ENCODE measurements around the gene DLGAP1.
"Not testable (repeated sequence)": the region's sequence is repeated elsewhere in the genome, so short reads cannot be mapped to it uniquely, and the experiment has no call there.

The DLGAP1 gene

GRCh38 chr18:3592864-3593263 lies 862.2 kb downstream of the DLGAP1 start:
- H3K9ac ChIP-seq (ENCODE audit: insufficient read length, low read depth) = peak overlapping the region; percentile 2
- no peak for DNase-seq (ENCODE audit: low read depth, low spot score)
- peaks cover 14% of the 10 kb centered on the region for H3K27me3 ChIP-seq (ENCODE audit: insufficient read depth, insufficient read length)
- H3K4me3 ChIP-seq (ENCODE audit: insufficient read length, low read depth) = peak overlapping the region; percentile 15
- H3K9me3 ChIP-seq (ENCODE audit: insufficient read depth, low read length) = no peaks in the 10 kb centered on the region
- no peak for TF ChIP-seq ZNF274 (IDR thresholded peaks at IDR 0.05; ENCODE audit: low read depth, low read length)
- H3K36me3 ChIP-seq (ENCODE audit: insufficient read depth, insufficient read length, low read length) = peaks cover 13% of the 10 kb centered on the region
- peaks cover 10% of the 10 kb centered on the region for H3K4me1 ChIP-seq (ENCODE audit: insufficient read depth, insufficient read length)

DNA sequence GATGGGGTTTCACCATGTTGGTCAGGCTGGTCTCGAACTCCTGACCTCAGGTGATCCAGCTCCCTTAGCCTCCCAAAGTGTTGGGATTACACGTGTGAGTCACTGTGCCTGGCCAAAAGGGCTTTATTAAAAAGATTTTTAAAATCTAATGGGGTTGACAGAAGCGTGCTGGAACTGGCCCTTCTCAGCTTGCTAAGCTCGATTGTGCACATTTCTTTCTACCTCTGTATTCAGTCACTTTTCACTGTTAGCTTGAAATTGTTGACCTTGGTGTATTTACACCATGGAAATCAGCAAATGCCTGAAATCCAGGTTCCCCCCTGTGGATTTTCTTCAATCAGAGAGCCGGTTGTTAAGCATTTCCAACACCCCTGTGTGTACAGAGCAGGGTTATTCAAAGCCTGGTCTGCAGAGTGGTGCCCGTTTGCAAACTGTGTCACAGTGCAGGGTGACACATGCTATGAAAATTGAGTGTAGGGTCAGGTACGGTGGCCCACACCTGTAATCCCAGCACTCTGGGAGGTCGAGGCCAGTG lies 864.9 kb downstream of the DLGAP1 start:
- Histone ChIP-seq H3K36me3 (ENCODE audit: insufficient read depth, insufficient read length, low read length) (no peaks in the 10 kb centered on the region), H3K9ac (ENCODE audit: insufficient read length, low read depth) (no peak overlapping the region), H3K4me1 (ENCODE audit: insufficient read depth, insufficient read length) (peaks cover 3% of the 10 kb centered on the region), H3K9me3 (ENCODE audit: insufficient read depth, low read length) (no peaks in the 10 kb centered on the region; the same call in 1 of the 2 replicates), H3K4me3 (ENCODE audit: insufficient read length, low read depth) (no peak overlapping the region), H3K27me3 (ENCODE audit: insufficient read depth, insufficient read length) (peaks cover 14% of the 10 kb centered on the region)
- no peak for DNase-seq (ENCODE audit: low read depth, low spot score)
- no peak for TF ChIP-seq YY1 (IDR thresholded peaks at IDR 0.05; ENCODE audit: insufficient read depth, insufficient read length)
- TF ChIP-seq ZNF274 (IDR thresholded peaks at IDR 0.05; ENCODE audit: low read depth, low read length) = no peak
- no peak for TF ChIP-seq SUZ12 (IDR thresholded peaks at IDR 0.05; ENCODE audit: extremely low read depth, insufficient read depth, insufficient read length)

- Histone ChIP-seq H3K36me3 (ENCODE audit: insufficient read depth, insufficient read length, low read length) (no peaks in the 10 kb centered on the region), H3K4me1 (ENCODE audit: insufficient read depth, insufficient read length) (no peaks in the 10 kb centered on the region), H3K4me3 (ENCODE audit: insufficient read length, low read depth) (no peak overlapping the region), H3K27me3 (ENCODE audit: insufficient read depth, insufficient read length) (peaks cover under 1% of the 10 kb centered on the region), H3K9ac (ENCODE audit: insufficient read length, low read depth) (no peak overlapping the region), H3K9me3 (ENCODE audit: insufficient read depth, low read length) (no peaks in the 10 kb centered on the region; the same call in 1 of the 2 replicates)
- peak; percentile 77 for DNase-seq (ENCODE audit: low read depth, low spot score)
- TF ChIP-seq SUZ12 (IDR thresholded peaks at IDR 0.05; ENCODE audit: extremely low read depth, insufficient read depth, insufficient read length) = no peak
- no peak for TF ChIP-seq YY1 (IDR thresholded peaks at IDR 0.05; ENCODE audit: insufficient read depth, insufficient read length)
- TF ChIP-seq ZNF274 (IDR thresholded peaks at IDR 0.05; ENCODE audit: low read depth, low read length) = no peak
Measured at GRCh38 chr18:3585656-3586509, 869.2 kb downstream of the DLGAP1 start.

DNA sequence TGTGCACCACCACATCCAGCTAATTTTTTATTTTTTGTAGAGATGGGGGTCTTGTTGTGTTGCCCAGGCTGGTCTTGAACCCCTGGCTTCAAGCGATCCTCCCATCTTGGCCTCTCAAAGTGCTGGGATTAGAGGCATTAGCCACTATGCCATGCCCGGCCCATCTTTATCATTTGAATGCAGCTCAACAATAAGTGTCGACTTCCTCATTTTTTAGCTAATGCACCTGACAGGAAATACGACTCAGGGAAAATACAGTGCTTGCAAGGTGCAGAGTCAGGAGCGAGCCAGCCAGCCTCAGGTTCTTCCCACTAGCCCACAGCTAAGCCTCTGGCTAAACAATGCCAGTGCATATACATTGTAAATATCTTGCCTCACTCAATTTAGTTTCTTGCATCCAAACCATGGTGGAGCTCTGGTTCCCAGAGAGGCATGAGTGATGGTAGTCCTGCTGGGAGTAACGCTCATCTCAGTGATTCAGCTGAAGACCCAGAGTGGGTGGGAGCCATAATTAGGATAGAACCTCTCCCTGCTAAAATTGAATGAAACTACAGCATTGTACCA lies 870.1 kb downstream of the DLGAP1 start:
- H3K36me3 ChIP-seq (ENCODE audit: insufficient read depth, insufficient read length, low read length) = no peaks in the 10 kb centered on the region
- no peaks in the 10 kb centered on the region for H3K4me1 ChIP-seq (ENCODE audit: insufficient read depth, insufficient read length)
- TF ChIP-seq SUZ12 (IDR thresholded peaks at IDR 0.05; ENCODE audit: extremely low read depth, insufficient read depth, insufficient read length) = no peak
- TF ChIP-seq YY1 (IDR thresholded peaks at IDR 0.05; ENCODE audit: insufficient read depth, insufficient read length) = no peak
- no peak for TF ChIP-seq ZNF274 (IDR thresholded peaks at IDR 0.05; ENCODE audit: low read depth, low read length)
- no peaks in the 10 kb centered on the region; the same call in 1 of the 2 replicates for H3K9me3 ChIP-seq (ENCODE audit: insufficient read depth, low read length)
- no peak overlapping the region for H3K9ac ChIP-seq (ENCODE audit: insufficient read length, low read depth)
- peak; percentile 61 for DNase-seq (ENCODE audit: low read depth, low spot score)
- H3K27me3 ChIP-seq (ENCODE audit: insufficient read depth, insufficient read length) = no peaks in the 10 kb centered on the region
- H3K4me3 ChIP-seq (ENCODE audit: insufficient read length, low read depth) = no peak overlapping the region

DNA sequence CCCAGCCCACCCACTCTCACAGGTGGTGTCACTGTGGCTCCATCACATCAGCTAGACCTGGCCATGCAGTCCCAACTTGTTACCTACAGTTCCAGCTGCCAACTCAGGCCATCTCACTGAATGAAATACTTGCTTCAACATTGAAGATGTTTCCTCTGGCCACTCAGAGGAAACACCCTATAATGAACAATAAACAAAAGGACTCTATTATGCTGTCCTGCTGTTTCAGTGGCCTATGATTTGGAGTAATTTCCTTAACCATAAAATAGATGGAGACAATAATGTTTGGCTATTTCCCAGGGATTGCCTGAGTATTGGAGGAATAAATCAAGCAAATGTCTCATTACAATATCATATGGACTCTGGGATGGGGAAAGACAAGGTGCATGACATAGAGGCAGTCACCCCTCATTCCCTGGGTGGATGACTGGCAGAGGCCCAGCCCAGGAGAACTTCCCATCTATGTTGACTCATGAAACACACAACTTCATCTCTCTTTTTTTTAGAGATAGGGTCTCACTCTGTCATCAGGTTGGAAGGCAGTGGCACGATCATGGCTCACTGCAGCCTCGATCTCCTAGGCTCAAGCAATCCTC lies 870.7 kb downstream of the DLGAP1 start:
- H3K9ac ChIP-seq (ENCODE audit: insufficient read length, low read depth) = no peak overlapping the region
- H3K4me1 ChIP-seq (ENCODE audit: insufficient read depth, insufficient read length) = no peaks in the 10 kb centered on the region
- H3K36me3 ChIP-seq (ENCODE audit: insufficient read depth, insufficient read length, low read length) = no peaks in the 10 kb centered on the region
- DNase-seq (ENCODE audit: low read depth, low spot score) = no peak
- no peaks in the 10 kb centered on the region; the same call in 1 of the 2 replicates for H3K9me3 ChIP-seq (ENCODE audit: insufficient read depth, low read length)
- no peak overlapping the region for H3K4me3 ChIP-seq (ENCODE audit: insufficient read length, low read depth)
- TF ChIP-seq SUZ12 (IDR thresholded peaks at IDR 0.05; ENCODE audit: extremely low read depth, insufficient read depth, insufficient read length) (no peak), YY1 (IDR thresholded peaks at IDR 0.05; ENCODE audit: insufficient read depth, insufficient read length) (no peak), ZNF274 (IDR thresholded peaks at IDR 0.05; ENCODE audit: low read depth, low read length) (no peak)
- no peaks in the 10 kb centered on the region for H3K27me3 ChIP-seq (ENCODE audit: insufficient read depth, insufficient read length)

DNA sequence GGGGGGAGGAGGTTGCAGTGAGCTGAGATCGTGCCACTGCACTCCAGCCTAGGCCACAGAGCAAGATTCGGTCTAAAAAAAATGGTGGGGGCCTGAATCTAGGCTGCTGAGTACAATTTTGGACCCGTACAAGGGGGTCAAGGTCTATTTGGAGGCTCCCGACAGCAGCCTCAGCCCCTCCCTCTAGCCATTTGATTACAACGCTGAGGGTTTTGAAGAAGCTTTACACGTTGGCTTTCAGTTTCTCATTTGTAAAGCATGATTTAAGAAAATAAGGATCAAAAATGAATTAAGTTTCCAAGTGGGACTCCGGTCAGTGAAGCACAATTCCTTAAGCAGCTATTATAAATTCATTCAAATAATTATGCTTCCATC lies 871.2 kb downstream of the DLGAP1 start:
- Histone ChIP-seq H3K4me1 (ENCODE audit: insufficient read depth, insufficient read length) (no peaks in the 10 kb centered on the region), H3K9ac (ENCODE audit: insufficient read length, low read depth) (no peak overlapping the region), H3K36me3 (ENCODE audit: insufficient read depth, insufficient read length, low read length) (no peaks in the 10 kb centered on the region), H3K4me3 (ENCODE audit: insufficient read length, low read depth) (no peak overlapping the region), H3K9me3 (ENCODE audit: insufficient read depth, low read length) (no peaks in the 10 kb centered on the region; the same call in 1 of the 2 replicates), H3K27me3 (ENCODE audit: insufficient read depth, insufficient read length) (no peaks in the 10 kb centered on the region)
- TF ChIP-seq YY1 (IDR thresholded peaks at IDR 0.05; ENCODE audit: insufficient read depth, insufficient read length) (no peak), SUZ12 (IDR thresholded peaks at IDR 0.05; ENCODE audit: extremely low read depth, insufficient read depth, insufficient read length) (no peak), ZNF274 (IDR thresholded peaks at IDR 0.05; ENCODE audit: low read depth, low read length) (no peak)
- no peak for DNase-seq (ENCODE audit: low read depth, low spot score)

DNA sequence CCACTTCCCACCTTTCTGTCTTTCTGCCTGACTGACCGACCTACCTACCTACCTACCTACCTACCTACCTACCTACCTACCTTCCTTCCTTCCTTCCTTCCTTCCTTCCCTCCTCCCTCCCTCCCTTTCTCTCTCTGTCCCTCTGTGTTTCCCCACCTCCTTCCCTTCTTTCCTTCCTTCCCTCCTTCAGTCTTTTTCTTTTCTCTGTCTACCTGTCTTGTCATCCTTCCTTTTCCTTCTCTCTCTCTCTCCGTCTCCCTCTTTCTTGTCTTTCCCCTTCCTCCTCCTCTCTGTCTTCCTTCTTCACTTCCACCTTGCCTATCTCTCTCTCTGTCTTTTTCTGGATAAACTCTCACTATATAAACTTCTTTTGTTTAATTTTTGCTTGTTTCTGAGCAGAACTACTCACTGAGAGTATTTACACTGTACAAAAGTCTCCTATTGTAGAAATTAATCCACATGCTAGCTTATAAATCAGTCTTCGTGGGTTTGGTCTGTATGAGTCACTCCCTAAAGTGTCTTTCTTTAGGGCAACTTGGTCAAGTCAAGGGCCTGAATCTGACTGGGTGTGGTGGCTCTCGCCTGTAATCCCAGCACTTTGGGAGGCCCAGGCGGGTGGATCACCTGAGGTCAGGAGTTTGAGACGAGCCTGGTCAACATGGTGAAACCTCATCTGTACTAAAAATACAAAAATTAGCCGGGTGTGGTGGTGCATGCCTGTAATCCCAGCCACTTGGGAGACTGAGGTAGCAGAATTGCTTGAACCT lies 871.8 kb downstream of the DLGAP1 start:
- not testable (repeated sequence) for H3K9ac ChIP-seq (ENCODE audit: insufficient read length, low read depth); H3K27me3 ChIP-seq (ENCODE audit: insufficient read depth, insufficient read length); H3K9me3 ChIP-seq (ENCODE audit: insufficient read depth, low read length); H3K4me1 ChIP-seq (ENCODE audit: insufficient read depth, insufficient read length); H3K4me3 ChIP-seq (ENCODE audit: insufficient read length, low read depth); DNase-seq (ENCODE audit: low read depth, low spot score); H3K36me3 ChIP-seq (ENCODE audit: insufficient read depth, insufficient read length, low read length)
